HepG2 (cell line): Measurements from ENCODE around the gene DSN1. TPM values are rescaled to one million over a fixed set of nuclear protein-coding genes. Genes with fewer than 3 reads are reported as not detected.
A peak's percentile ranks its signal among the peaks of the same experiment; 100 is the strongest.

Experiments used
- FLYWCH1 ChIP-seq: sonication (generic); formaldehyde crosslinking; IDR thresholded peaks from 2 replicates; pipeline ENCODE4 v1.8.1; 2023; ENCODE audit warnings: mild to moderate bottlenecking, missing genetic modification reagents
- MAFK ChIP-seq, 2 experiments: IDR thresholded peaks in 1 of 2; conservative IDR thresholded peaks in 1 of 2; 2 replicates each; pipeline ENCODE4 v1.6.1; 2011; ENCODE audit warnings: improper control_type of control experiment in 2 of 2, low read length in 2 of 2
- SNAI1 ChIP-seq: sonication (generic); formaldehyde crosslinking; IDR thresholded peaks from 2 replicates; pipeline ENCODE4 v1.5.0; 2020; ENCODE audit warnings: mild to moderate bottlenecking, missing genetic modification reagents, borderline replicate concordance
- SRSF4 ChIP-seq: fragments of 200-400 bp; formaldehyde crosslinking; IDR thresholded peaks from one replicate; pipeline ENCODE4 v1.6.1; 2018; ENCODE audit warnings: mild to moderate bottlenecking, low read depth, low read length, moderate library complexity; ENCODE audit not compliant: poor library complexity, severe bottlenecking
- TEAD3 ChIP-seq: optimal IDR thresholded peaks from 2 replicates; pipeline ENCODE3; 2016; ENCODE audit warnings: borderline replicate concordance
- XRCC5 ChIP-seq: fragments of 200-400 bp; formaldehyde crosslinking; optimal IDR thresholded peaks from 2 replicates; pipeline ENCODE3; 2017; ENCODE audit warnings: mild to moderate bottlenecking, low read length
- YY1 ChIP-seq: IDR thresholded peaks from 2 replicates; pipeline ENCODE4 v1.6.1; 2011; ENCODE audit warnings: low read length, low read depth, moderate library complexity, mild to moderate bottlenecking; ENCODE audit not compliant: insufficient read depth, insufficient replicate concordance
- ZFX ChIP-seq: sonication (generic); formaldehyde crosslinking; IDR thresholded peaks from 2 replicates; pipeline ENCODE4 v1.4.0; 2020; ENCODE audit warnings: mild to moderate bottlenecking, low read depth, missing genetic modification reagents, moderate library complexity
- ZNF224 ChIP-seq: sonication (generic); formaldehyde crosslinking; IDR thresholded peaks from 2 replicates; pipeline ENCODE4 v1.5.0; 2020; ENCODE audit warnings: mild to moderate bottlenecking, missing genetic modification reagents
- ZNF33A ChIP-seq: sonication (generic); formaldehyde crosslinking; IDR thresholded peaks from 2 replicates; pipeline ENCODE4 v1.5.1; 2020; ENCODE audit warnings: missing genetic modification reagents, mild to moderate bottlenecking, moderate library complexity, borderline replicate concordance
- ZNF451 ChIP-seq: sonication (generic); formaldehyde crosslinking; IDR thresholded peaks from 2 replicates; pipeline ENCODE4 v1.5.0; 2020; ENCODE audit warnings: mild to moderate bottlenecking, missing genetic modification reagents
- ZNF570 ChIP-seq: sonication (generic); formaldehyde crosslinking; IDR thresholded peaks from 2 replicates; pipeline ENCODE4 v1.4.0; 2020; ENCODE audit warnings: mild to moderate bottlenecking, missing genetic modification reagents, borderline replicate concordance
- ZNF629 ChIP-seq: sonication (generic); formaldehyde crosslinking; conservative IDR thresholded peaks from 2 replicates; pipeline ENCODE4 v1.5.0; 2020; ENCODE audit warnings: missing genetic modification reagents
- ZNF737 ChIP-seq: sonication (generic); formaldehyde crosslinking; IDR thresholded peaks from 2 replicates; pipeline ENCODE4 v1.5.0; 2020; ENCODE audit warnings: missing genetic modification reagents, mild to moderate bottlenecking, borderline replicate concordance
- ZNF777 ChIP-seq: sonication (generic); formaldehyde crosslinking; IDR thresholded peaks from 2 replicates; pipeline ENCODE4 v1.4.0; 2020; ENCODE audit warnings: missing genetic modification reagents
- ZNF839 ChIP-seq: sonication (generic); formaldehyde crosslinking; IDR thresholded peaks from 2 replicates; pipeline ENCODE4 v1.4.0; 2020; ENCODE audit warnings: missing genetic modification reagents, mild to moderate bottlenecking, borderline replicate concordance
- polyA plus RNA-seq, 8 experiments: library from polyadenylated mRNA; depleted of rRNA in 3 of 8; stranded (reverse) in 7 of 8; unstranded in 1 of 8; fragments of >200 nt; fragmentation: Illumina TruSeq in 4 of 8; extraction: Trizol in 4 of 8; gene quantifications; 2 replicates each; pipeline versions ENCODE4 v1.2.1 to v1.2.3, GENCODE V29; 2011 to 2016; ENCODE audit warnings: low read depth in 4 of 8, missing spikeins in 1 of 8, mixed read lengths in 1 of 8; ENCODE audit not compliant: insufficient read depth in 1 of 8
- total RNA-seq, 5 experiments: library from RNA; depleted of rRNA; stranded (reverse); fragments of >200 nt; fragmentation: Illumina TruSeq; extraction: Trizol; gene quantifications; 2 replicates each; pipeline ENCODE4 v1.2.3, GENCODE V29; 2016; ENCODE audit warnings: low read depth in 1 of 5
- TF ChIP-seq, protein P1 (sequence below): sonication (generic); formaldehyde crosslinking; conservative IDR thresholded peaks from 2 replicates; pipeline ENCODE4 v1.4.0; 2020; ENCODE audit warnings: mild to moderate bottlenecking, missing genetic modification reagents, moderate library complexity
- TF ChIP-seq, protein P2 (sequence below): sonication (generic); formaldehyde crosslinking; IDR thresholded peaks from 2 replicates; pipeline ENCODE4 v1.4.0; 2020; ENCODE audit warnings: mild to moderate bottlenecking, missing genetic modification reagents
- TF ChIP-seq, protein P3 (sequence below): sonication (generic); formaldehyde crosslinking; IDR thresholded peaks from 2 replicates; pipeline ENCODE4 v1.8.0; 2023; ENCODE audit warnings: mild to moderate bottlenecking, missing genetic modification reagents

Gene DSN1
- total and polyA plus RNA-seq, 2 of the 13 experiments (the other 11 are each of a cell fraction or from before 2014, with no cell fraction given), result 18.7 to 53.7 TPM

DNA sequence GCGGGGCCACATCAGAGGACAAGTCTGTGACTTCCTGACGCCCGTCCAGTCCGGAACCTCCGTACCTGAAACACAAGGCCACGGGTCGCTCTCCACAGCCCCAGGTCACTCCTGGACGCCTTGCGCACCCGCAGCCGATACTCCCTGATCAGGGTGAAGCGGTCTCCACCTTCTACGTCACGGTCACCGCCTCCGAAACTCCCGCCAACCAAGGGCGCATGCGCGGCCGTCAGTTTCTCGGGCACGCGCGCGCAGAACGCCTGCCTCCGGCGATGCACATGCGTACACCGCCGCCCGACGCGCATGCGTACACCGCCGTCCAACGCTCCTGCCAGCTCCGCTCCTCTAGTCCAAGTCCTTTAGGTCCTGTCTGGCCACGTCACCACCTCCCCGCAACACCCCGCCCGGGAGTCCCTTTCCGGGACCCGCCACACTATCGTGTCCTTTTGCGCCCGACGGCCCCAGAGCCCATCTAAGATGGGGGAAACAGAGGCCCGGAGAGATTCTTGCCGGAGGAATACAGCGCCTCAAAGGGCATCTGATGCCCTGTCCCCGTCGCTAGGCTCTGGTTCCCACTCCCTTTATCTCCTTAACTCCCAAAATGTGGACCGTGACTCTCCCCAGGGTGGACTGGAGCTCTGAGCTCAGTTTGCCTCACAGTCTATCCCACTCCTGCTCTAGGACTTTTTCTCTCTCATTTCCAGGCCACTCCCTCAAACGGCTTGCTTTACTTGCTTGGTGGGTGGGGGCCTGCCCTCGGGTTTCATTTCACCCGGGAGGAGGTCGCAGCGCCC lies at the start of gene DSN1 (continued):
- TF ChIP-seq, protein P1, sequence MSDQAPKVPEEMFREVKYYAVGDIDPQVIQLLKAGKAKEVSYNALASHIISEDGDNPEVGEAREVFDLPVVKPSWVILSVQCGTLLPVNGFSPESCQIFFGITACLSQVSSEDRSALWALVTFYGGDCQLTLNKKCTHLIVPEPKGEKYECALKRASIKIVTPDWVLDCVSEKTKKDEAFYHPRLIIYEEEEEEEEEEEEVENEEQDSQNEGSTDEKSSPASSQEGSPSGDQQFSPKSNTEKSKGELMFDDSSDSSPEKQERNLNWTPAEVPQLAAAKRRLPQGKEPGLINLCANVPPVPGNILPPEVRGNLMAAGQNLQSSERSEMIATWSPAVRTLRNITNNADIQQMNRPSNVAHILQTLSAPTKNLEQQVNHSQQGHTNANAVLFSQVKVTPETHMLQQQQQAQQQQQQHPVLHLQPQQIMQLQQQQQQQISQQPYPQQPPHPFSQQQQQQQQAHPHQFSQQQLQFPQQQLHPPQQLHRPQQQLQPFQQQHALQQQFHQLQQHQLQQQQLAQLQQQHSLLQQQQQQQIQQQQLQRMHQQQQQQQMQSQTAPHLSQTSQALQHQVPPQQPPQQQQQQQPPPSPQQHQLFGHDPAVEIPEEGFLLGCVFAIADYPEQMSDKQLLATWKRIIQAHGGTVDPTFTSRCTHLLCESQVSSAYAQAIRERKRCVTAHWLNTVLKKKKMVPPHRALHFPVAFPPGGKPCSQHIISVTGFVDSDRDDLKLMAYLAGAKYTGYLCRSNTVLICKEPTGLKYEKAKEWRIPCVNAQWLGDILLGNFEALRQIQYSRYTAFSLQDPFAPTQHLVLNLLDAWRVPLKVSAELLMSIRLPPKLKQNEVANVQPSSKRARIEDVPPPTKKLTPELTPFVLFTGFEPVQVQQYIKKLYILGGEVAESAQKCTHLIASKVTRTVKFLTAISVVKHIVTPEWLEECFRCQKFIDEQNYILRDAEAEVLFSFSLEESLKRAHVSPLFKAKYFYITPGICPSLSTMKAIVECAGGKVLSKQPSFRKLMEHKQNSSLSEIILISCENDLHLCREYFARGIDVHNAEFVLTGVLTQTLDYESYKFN (CRISPR knock-in tag), result peak; percentile 64
- TF ChIP-seq MAFK (conservative IDR thresholded peaks at IDR 0.05 in 1 of 2, IDR thresholded peaks at IDR 0.05 in 1 of 2; ENCODE audit: low read length in 2 of 2) (0 out of 4 replicates have a peak, but pooled peaks have one; percentile 8 to 14), ZNF777 (CRISPR knock-in tag) (peak; percentile 89), YY1 (peak; percentile 74), ZNF839 (CRISPR knock-in tag) (0 out of 2 replicates have a peak, but pooled peaks have one; percentile 84), ZNF570 (no peak; the same call in 1 of the 2 replicates), FLYWCH1 (CRISPR knock-in tag) (0 out of 2 replicates have a peak, but pooled peaks have one; percentile 53), ZFX (CRISPR knock-in tag) (peak; percentile 87), ZNF33A (no peak), SRSF4 (no peak), ZNF629 (CRISPR knock-in tag) (0 out of 2 replicates have a peak, but pooled peaks have one; percentile 27), ZNF451 (CRISPR knock-in tag) (peak; percentile 54; the same call in 1 of the 2 replicates), ZNF737 (CRISPR knock-in tag) (no peak), SNAI1 (CRISPR knock-in tag) (peak; percentile 97), ZNF224 (CRISPR knock-in tag) (peak; percentile 88), TEAD3 (CRISPR knock-in tag) (no peak), XRCC5 (peak; percentile 97)
- TF ChIP-seq, protein P2, sequence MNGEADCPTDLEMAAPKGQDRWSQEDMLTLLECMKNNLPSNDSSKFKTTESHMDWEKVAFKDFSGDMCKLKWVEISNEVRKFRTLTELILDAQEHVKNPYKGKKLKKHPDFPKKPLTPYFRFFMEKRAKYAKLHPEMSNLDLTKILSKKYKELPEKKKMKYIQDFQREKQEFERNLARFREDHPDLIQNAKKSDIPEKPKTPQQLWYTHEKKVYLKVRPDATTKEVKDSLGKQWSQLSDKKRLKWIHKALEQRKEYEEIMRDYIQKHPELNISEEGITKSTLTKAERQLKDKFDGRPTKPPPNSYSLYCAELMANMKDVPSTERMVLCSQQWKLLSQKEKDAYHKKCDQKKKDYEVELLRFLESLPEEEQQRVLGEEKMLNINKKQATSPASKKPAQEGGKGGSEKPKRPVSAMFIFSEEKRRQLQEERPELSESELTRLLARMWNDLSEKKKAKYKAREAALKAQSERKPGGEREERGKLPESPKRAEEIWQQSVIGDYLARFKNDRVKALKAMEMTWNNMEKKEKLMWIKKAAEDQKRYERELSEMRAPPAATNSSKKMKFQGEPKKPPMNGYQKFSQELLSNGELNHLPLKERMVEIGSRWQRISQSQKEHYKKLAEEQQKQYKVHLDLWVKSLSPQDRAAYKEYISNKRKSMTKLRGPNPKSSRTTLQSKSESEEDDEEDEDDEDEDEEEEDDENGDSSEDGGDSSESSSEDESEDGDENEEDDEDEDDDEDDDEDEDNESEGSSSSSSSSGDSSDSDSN (CRISPR knock-in tag), result peak; percentile 88
- TF ChIP-seq, protein P3, sequence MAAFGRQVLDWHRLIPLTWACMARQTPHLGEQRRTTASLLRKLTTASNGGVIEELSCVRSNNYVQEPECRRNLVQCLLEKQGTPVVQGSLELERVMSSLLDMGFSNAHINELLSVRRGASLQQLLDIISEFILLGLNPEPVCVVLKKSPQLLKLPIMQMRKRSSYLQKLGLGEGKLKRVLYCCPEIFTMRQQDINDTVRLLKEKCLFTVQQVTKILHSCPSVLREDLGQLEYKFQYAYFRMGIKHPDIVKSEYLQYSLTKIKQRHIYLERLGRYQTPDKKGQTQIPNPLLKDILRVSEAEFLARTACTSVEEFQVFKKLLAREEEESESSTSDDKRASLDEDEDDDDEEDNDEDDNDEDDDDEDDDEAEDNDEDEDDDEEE (CRISPR knock-in tag), result no peak; the same call in 1 of the 2 replicates
